NT2/D1 (cell line): ENCODE measurements around the gene SPAG9.

ENCODE experiments used
- YY1 ChIP-seq: IDR thresholded peaks from 2 replicates; pipeline ENCODE4 v1.6.1; 2011; ENCODE audit not compliant: insufficient read length, insufficient read depth
- ZNF274 ChIP-seq: IDR thresholded peaks from 2 replicates; pipeline ENCODE4 v1.6.1; 2011; ENCODE audit warnings: mild to moderate bottlenecking, low read depth, low read length

GRCh38 chr17:51091635-51092034 lies 29.0 kb downstream of the SPAG9 start:
- TF ChIP-seq ZNF274: no peak
- no peak for TF ChIP-seq YY1
